Activated CD8-positive, alpha-beta memory T cell treated with anti-CD3 and anti-CD28 coated beads, Interleukin-2, amount 10 ng/mL, durations not matched to agents 7 days and 5 days (primary cell): ENCODE measurements around the gene ATP5F1E. TPM values are rescaled to one million over a fixed set of nuclear protein-coding genes. Genes with fewer than 3 reads are reported as not detected.

ENCODE experiments used
- ATAC-seq: fragments of 150-1000 bp; cut with Tn5 transposase; one replicate; pipeline ENCODE4 v1.10.0; 2021; ENCODE audit warnings: moderate library complexity
- CTCF ChIA-PET: fragments of 350-600 bp; sonication (Branson Sonifier 250); formaldehyde crosslinking; loops from one replicate; lab custom pipeline; 2021; ENCODE audit warnings: antibody characterized with exemption; lab: Charles Lee
- DNase-seq: peaks from one replicate; pipeline ENCODE4 v3.0.0-alpha.2; 2020
- H3K27ac Mint-ChIP-seq: one replicate; pipeline ENCODE4 v1.8.0; 2021; ENCODE audit warnings: mild to moderate bottlenecking, mixed read lengths
- H3K27me3 Mint-ChIP-seq: one replicate; pipeline ENCODE4 v1.8.0; 2021; ENCODE audit warnings: mixed read lengths
- H3K36me3 Mint-ChIP-seq: one replicate; pipeline ENCODE4 v1.8.0; 2021; ENCODE audit warnings: mild to moderate bottlenecking, mixed read lengths
- H3K4me1 Mint-ChIP-seq: one replicate; pipeline ENCODE4 v1.8.0; 2021; ENCODE audit warnings: mixed read lengths
- H3K4me3 Mint-ChIP-seq: one replicate; pipeline ENCODE4 v1.8.0; 2021; ENCODE audit warnings: mild to moderate bottlenecking, moderate library complexity, mixed read lengths
- H3K9me3 Mint-ChIP-seq: one replicate; pipeline ENCODE4 v1.8.0; 2022; ENCODE audit warnings: low read depth, mixed read lengths
- total RNA-seq, 2 experiments: library from RNA; stranded (reverse); gene quantifications; one replicate each; pipeline ENCODE4 v1.2.3, GENCODE V29; 2021

Gene ATP5F1E
- total RNA-seq, 2 experiments from 2014 or later = 78.3 to 80.8 TPM

- peaks cover 67% of the 10 kb centered on the region for H3K4me1 Mint-ChIP-seq
- no peaks in the 10 kb centered on the region for H3K9me3 Mint-ChIP-seq
- H3K27me3 Mint-ChIP-seq = no peaks in the 10 kb centered on the region
- peak overlapping the region; percentile 38 for H3K27ac Mint-ChIP-seq
- H3K36me3 Mint-ChIP-seq = peaks cover 38% of the 10 kb centered on the region
- DNase-seq (no peak), ATAC-seq (no peak)
- H3K4me3 Mint-ChIP-seq = peak overlapping the region; percentile 92
- CTCF ChIA-PET = interaction anchor here (1.2 to 1.5 kb wide), 2 partner anchors 8 to 170 kb away, joined by 3 to 6 read pairs; partner anchors contain the start of gene ATP5F1E
Observed at GRCh38 chr20:59040667-59041066, 8.5 kb upstream of the ATP5F1E start.

DNA sequence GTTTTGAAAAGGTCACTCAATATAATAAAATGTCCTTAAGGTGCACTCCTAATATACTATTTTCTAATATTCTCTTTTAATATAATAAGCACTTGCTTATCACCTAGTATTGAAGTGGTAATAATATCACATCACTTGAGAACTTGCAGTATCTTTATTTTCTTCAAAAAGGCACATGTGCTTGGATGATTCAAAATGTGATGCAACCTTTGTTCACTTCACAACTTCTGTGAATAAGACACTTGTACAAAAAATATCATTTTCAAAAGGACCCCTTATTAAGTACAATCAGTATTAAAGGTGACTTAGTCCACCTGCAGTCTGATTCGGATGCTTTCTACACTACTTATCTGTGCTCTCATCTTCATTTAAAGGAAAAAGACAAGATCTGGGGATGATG is 7.1 kb upstream of the ATP5F1E start:
- CTCF ChIA-PET = no interaction called here
- Mint-ChIP-seq H3K36me3 (peaks cover 46% of the 10 kb centered on the region), H3K27ac (peak overlapping the region; percentile 47), H3K4me1 (peaks cover 73% of the 10 kb centered on the region), H3K27me3 (no peaks in the 10 kb centered on the region), H3K9me3 (no peaks in the 10 kb centered on the region), H3K4me3 (peak overlapping the region; percentile 4)
- DNase-seq (no peak), ATAC-seq (no peak)

DNA sequence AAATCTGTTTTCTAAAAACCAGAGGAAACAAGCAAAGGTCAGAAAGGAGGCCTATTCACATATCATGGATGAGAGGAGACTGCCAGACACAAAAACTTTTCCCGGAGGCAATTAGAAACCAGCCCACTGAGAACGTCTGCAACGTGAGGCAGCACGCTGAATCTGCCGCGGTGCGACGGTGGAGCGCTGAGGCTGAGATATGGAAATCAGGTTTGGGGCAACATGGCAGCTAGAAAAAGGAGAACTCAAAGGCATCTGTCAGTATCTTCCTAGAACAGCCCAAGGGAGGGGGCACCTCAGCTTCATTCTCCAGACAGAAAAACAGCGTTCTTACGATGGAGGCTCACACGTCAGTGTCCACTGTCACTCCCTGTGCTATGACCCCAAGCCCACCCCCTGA is 5.3 kb upstream of the ATP5F1E start:
- CTCF ChIA-PET = no interaction called here
- no peaks in the 10 kb centered on the region for H3K27me3 Mint-ChIP-seq
- ATAC-seq = no peak
- H3K4me1 Mint-ChIP-seq = peaks cover 70% of the 10 kb centered on the region
- H3K36me3 Mint-ChIP-seq = peaks cover 55% of the 10 kb centered on the region
- no peak for DNase-seq
- no peak overlapping the region for H3K4me3 Mint-ChIP-seq
- H3K27ac Mint-ChIP-seq = peak overlapping the region; percentile 0
- H3K9me3 Mint-ChIP-seq = no peaks in the 10 kb centered on the region

DNA sequence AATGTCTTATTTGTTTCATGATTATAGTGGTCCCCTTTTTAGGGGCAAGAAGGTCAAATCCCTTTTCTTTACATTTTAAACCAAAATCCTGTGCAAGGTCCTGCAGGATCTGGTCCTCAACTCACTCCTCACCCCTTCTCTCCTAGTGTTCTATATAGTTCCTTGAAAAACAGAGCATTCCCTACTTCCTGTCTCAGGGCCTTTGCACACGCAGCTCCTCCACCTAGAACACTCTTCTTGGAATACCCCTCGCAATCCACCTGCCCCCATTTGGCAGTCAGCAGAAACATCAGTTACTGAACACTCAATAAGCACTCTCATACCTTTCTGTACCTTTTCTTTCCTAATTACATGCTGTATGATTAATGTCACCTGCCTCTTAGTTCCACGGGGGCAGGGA is 3.2 kb upstream of the ATP5F1E start:
- peaks cover 51% of the 10 kb centered on the region for H3K36me3 Mint-ChIP-seq
- H3K4me3 Mint-ChIP-seq = no peak overlapping the region
- H3K9me3 Mint-ChIP-seq = no peaks in the 10 kb centered on the region
- H3K27me3 Mint-ChIP-seq = no peaks in the 10 kb centered on the region
- no peak overlapping the region for H3K27ac Mint-ChIP-seq
- ATAC-seq (no peak), DNase-seq (no peak)
- CTCF ChIA-PET = no interaction called here
- H3K4me1 Mint-ChIP-seq = peaks cover 68% of the 10 kb centered on the region

- ATAC-seq = no peak
- H3K9me3 Mint-ChIP-seq = no peaks in the 10 kb centered on the region
- H3K27ac Mint-ChIP-seq = peak overlapping the region; percentile 58
- CTCF ChIA-PET = interaction anchor here (1.1 to 1.5 kb wide), 3 partner anchors 9 to 164 kb away, joined by 3 to 5 read pairs (median 4); partner anchors contain the start of gene PRELID3B
- H3K4me1 Mint-ChIP-seq = peaks cover 68% of the 10 kb centered on the region
- no peaks in the 10 kb centered on the region for H3K27me3 Mint-ChIP-seq
- no peak for DNase-seq
- no peak overlapping the region for H3K4me3 Mint-ChIP-seq
- peaks cover 59% of the 10 kb centered on the region for H3K36me3 Mint-ChIP-seq
Observed at GRCh38 chr20:59033616-59034165, 1.6 kb upstream of the ATP5F1E start.

GRCh38 chr20:59033093-59033492 is 958 bp upstream of the ATP5F1E start:
- DNase-seq (no peak), ATAC-seq (no peak)
- H3K4me1 Mint-ChIP-seq = peaks cover 71% of the 10 kb centered on the region
- H3K4me3 Mint-ChIP-seq = peak overlapping the region; percentile 87
- H3K27ac Mint-ChIP-seq = peak overlapping the region; percentile 87
- no peaks in the 10 kb centered on the region for H3K9me3 Mint-ChIP-seq
- CTCF ChIA-PET = interaction anchor here (1.0 to 1.5 kb wide), 6 partner anchors 8 to 382 kb away, joined by 3 to 6 read pairs (median 5); partner anchors contain the start of gene STX16
- peaks cover 63% of the 10 kb centered on the region for H3K36me3 Mint-ChIP-seq
- H3K27me3 Mint-ChIP-seq = no peaks in the 10 kb centered on the region

DNA sequence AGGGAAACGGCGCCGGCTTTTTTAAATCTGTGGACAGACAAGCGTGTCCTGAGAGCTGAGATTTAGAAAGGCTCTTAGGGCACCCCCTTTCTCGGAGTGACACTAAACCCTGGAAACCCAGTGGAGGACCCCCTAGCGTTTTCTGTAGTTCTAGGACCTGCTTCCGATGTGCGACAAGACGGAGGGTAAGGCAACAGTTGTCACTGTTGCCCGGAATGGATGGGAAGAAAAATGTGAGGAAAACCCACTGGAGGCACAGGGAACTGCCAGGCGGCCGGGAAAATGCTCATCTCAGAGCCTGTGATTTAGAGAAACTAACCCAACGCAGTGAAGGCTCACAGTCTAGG is 551 bp upstream of the ATP5F1E start:
- H3K4me1 Mint-ChIP-seq = peaks cover 71% of the 10 kb centered on the region
- no peaks in the 10 kb centered on the region for H3K9me3 Mint-ChIP-seq
- H3K27ac Mint-ChIP-seq = peak overlapping the region; percentile 87
- no peak for ATAC-seq
- no peak for DNase-seq
- CTCF ChIA-PET = interaction anchor here (1.0 to 1.6 kb wide), 11 partner anchors 8 to 382 kb away, joined by 3 to 8 read pairs (median 4); partner anchors contain the start of gene STX16
- H3K27me3 Mint-ChIP-seq = no peaks in the 10 kb centered on the region
- H3K4me3 Mint-ChIP-seq = peak overlapping the region; percentile 87
- peaks cover 63% of the 10 kb centered on the region for H3K36me3 Mint-ChIP-seq

DNA sequence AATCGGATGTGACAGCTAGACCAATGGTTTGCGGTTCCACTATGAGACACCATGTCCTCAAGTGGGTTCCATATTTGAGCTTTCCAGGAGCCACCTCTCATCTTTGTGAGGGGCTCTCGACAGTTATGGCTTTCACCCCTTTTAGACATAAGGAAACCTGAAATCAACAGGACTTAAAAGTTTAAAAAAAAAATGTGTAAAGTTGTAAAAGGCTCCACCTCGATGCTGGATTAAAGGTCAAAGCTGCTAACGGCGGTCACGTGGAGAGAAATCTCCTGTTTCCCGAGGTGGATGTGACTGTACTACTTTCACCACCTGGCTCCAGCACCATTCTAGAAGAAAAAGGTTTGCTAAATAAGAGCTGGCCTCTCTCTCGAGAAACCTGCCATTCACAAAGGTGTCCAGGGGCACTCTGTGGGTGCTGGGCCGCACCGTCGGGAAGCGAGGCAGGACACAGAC is 542 bp downstream of the ATP5F1E start:
- ATAC-seq = no peak
- Mint-ChIP-seq H3K9me3 (no peaks in the 10 kb centered on the region), H3K27ac (peak overlapping the region; percentile 95), H3K4me1 (peaks cover 71% of the 10 kb centered on the region), H3K36me3 (peaks cover 60% of the 10 kb centered on the region), H3K27me3 (no peaks in the 10 kb centered on the region), H3K4me3 (peak overlapping the region; percentile 90)
- CTCF ChIA-PET = interaction anchor here (0.8 to 1.6 kb wide), 12 partner anchors 9 to 372 kb away, joined by 3 to 8 read pairs (median 3); partner anchors contain the start of gene GNAS
- DNase-seq = peak; percentile 67

- H3K36me3 Mint-ChIP-seq = peaks cover 59% of the 10 kb centered on the region
- no peaks in the 10 kb centered on the region for H3K9me3 Mint-ChIP-seq
- H3K27me3 Mint-ChIP-seq = no peaks in the 10 kb centered on the region
- DNase-seq (no peak), ATAC-seq (no peak)
- peaks cover 67% of the 10 kb centered on the region for H3K4me1 Mint-ChIP-seq
- peak overlapping the region; percentile 90 for H3K4me3 Mint-ChIP-seq
- CTCF ChIA-PET = interaction anchor here (0.8 to 1.6 kb wide), 6 partner anchors 13 to 161 kb away, joined by 3 to 8 read pairs (median 3); no protein-coding TSS in a partner anchor
- peak overlapping the region; percentile 95 for H3K27ac Mint-ChIP-seq
Observed at GRCh38 chr20:59030911-59031563, 1.1 kb downstream of the ATP5F1E start.

DNA sequence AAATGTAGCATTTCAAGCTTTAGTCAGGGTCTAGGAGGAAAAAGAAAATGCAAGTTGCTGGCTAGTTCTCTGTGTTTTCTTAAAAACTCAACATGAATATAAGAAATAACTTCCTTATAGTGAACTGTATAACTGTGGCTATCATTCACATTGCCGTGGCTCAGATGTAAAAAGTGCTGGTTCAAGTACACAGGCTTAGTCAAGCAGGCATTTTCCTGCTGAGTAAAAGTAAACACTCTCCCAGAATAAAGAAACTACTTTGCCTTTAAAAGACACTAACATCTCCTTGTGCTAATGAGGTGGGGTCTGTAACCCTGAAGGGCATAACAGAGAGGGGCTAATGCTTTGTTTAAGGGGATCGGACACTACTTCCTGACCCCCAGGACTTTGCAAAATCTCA is 3.3 kb downstream of the ATP5F1E start:
- CTCF ChIA-PET = interaction anchor here (1.2 kb wide), 1 partner anchor 193 kb away, joined by 4 read pairs; no protein-coding TSS in a partner anchor
- no peak for ATAC-seq
- DNase-seq = no peak
- H3K4me3 Mint-ChIP-seq = peak overlapping the region; percentile 64
- peaks cover 57% of the 10 kb centered on the region for H3K36me3 Mint-ChIP-seq
- H3K27ac Mint-ChIP-seq = peak overlapping the region; percentile 41
- no peaks in the 10 kb centered on the region for H3K9me3 Mint-ChIP-seq
- H3K4me1 Mint-ChIP-seq = peaks cover 51% of the 10 kb centered on the region
- no peaks in the 10 kb centered on the region for H3K27me3 Mint-ChIP-seq

DNA sequence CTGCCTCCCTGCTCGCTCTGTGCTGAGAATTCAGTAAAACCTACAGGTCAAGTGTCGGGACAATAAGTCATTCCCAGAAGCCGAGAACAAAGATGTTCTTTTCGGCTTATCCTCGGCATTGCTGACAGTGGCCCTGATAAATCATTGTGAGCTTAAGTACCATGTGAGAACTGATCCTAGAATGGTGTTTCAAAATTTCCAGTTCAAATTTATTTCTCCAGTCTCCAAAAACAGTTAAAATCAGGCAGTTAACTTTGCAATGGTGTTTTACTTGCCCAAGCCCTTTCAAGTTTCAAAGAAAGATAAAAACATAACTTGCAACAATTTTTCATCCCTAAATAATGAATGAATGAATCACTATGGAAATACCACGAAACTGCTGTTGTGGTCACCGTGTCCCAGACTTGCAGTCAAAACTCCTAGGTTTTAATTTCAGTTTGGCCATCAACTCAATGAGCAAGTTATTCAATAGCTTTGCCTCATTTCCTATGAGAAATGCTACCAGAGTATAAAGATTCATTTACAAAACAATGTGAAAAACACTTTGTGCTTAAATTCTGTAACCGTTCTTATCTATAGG is 4.3 kb downstream of the ATP5F1E start:
- DNase-seq (no peak), ATAC-seq (no peak)
- Mint-ChIP-seq H3K27ac (no peak overlapping the region), H3K9me3 (no peaks in the 10 kb centered on the region), H3K4me3 (no peak overlapping the region), H3K27me3 (no peaks in the 10 kb centered on the region), H3K4me1 (peaks cover 47% of the 10 kb centered on the region), H3K36me3 (peaks cover 57% of the 10 kb centered on the region)
- CTCF ChIA-PET = interaction anchor here (1.1 kb wide), 1 partner anchor 157 kb away, joined by 3 read pairs; no protein-coding TSS in a partner anchor

DNA sequence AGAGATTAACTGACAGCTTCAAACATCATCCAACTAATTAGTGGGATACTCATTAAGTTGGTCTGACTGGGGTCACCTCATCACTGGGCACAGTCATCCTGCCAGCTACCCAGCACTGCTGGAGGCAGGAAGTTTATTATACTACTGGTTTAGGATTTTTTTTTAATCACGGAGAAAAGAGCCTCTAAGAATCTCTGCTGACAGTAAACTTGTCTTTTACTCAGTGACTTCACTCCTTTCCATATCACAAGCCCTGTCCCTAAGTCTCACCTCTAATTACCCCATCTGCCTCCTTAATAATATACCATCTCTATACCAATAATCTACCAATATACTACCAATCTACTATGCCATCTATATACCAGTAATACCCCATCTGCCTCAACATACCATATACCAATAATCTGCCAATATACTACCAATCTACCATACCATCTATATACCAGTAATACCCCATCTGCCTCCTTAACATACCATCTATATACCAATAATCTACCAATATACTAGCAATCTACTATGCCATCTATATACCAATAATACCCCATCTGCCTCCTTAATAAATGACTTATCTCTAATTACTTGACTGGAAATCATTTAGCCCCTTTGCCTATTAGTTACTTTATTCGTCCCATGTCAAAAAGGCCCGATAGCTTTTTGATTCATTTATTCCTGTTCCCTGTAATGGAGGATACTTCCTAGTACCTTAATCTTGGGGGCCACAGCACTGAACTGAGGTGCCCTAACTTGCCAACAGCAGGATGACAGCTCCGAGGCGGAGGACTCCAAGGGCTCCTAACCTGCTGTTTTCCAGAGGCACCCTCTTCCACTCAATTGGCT is 5.0 kb downstream of the ATP5F1E start:
- DNase-seq = no peak
- Mint-ChIP-seq H3K27me3 (no peaks in the 10 kb centered on the region), H3K4me3 (peak overlapping the region; percentile 20), H3K9me3 (no peaks in the 10 kb centered on the region), H3K27ac (no peak overlapping the region), H3K36me3 (peaks cover 57% of the 10 kb centered on the region), H3K4me1 (peaks cover 44% of the 10 kb centered on the region)
- no peak for ATAC-seq
- CTCF ChIA-PET = interaction anchor here (1.1 kb wide), 1 partner anchor 157 kb away, joined by 3 read pairs; no protein-coding TSS in a partner anchor

DNA sequence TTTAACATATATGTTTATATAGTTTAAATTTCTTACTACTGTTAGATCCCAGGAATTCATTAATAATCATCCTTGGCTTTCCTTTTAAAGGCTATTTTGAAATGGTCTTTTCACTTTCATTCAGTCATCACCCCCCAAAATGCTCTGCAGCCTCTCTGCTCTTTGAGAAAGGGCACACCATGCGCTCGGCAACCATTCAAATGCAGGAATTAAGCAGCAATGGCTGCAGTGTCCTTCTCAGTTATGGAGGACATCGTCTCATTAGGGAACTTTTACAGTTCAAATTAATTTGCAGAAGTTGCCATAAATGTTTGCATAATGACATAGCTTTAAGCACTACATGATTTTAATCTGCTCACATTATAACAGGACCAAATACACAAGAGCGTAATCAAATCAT is 6.6 kb downstream of the ATP5F1E start:
- Mint-ChIP-seq H3K27ac (no peak overlapping the region), H3K4me3 (no peak overlapping the region)

More for the DNA sequence above, 6.6 kb downstream of the ATP5F1E start:
- ATAC-seq (no peak), DNase-seq (no peak)
- Mint-ChIP-seq H3K36me3 (peaks cover 52% of the 10 kb centered on the region), H3K27me3 (no peaks in the 10 kb centered on the region), H3K9me3 (no peaks in the 10 kb centered on the region), H3K4me1 (peaks cover 41% of the 10 kb centered on the region)
- CTCF ChIA-PET = no interaction called here
